COR-L47 (cell line): ENCODE results near the gene ABI3BP.

ENCODE experiments used
- DNase-seq: peaks from one replicate; lab custom pipeline; 2025; lab: John Stamatoyannopoulos, UW

The ABI3BP gene

GRCh38 chr3:100888881-100889280 is 104.3 kb downstream of the ABI3BP start:
- DNase-seq: no peak

GRCh38 chr3:100882571-100882984 is 110.6 kb downstream of the ABI3BP start:
- no peak for DNase-seq

- DNase-seq: no peak
These were observed 112.4 kb downstream of the ABI3BP start for GRCh38 chr3:100880845-100881244.

GRCh38 chr3:100880072-100880471 is 113.1 kb downstream of the ABI3BP start:
- DNase-seq: no peak

GRCh38 chr3:100879195-100879810 is 113.9 kb downstream of the ABI3BP start:
- DNase-seq: no peak

GRCh38 chr3:100877286-100877685 is 115.9 kb downstream of the ABI3BP start:
- no peak for DNase-seq

- DNase-seq: peak; percentile 17
These were observed 118.0 kb downstream of the ABI3BP start for GRCh38 chr3:100875239-100875638.

- no peak for DNase-seq
These were observed 119.6 kb downstream of the ABI3BP start for GRCh38 chr3:100873611-100874010.

- no peak for DNase-seq
These were observed 121.9 kb downstream of the ABI3BP start for GRCh38 chr3:100871306-100871705.

- DNase-seq: no peak
These were observed 123.4 kb downstream of the ABI3BP start for GRCh38 chr3:100869787-100870186.

- no peak for DNase-seq
These were observed 124.3 kb downstream of the ABI3BP start for GRCh38 chr3:100868894-100869293.

GRCh38 chr3:100868096-100868495 is 125.1 kb downstream of the ABI3BP start:
- DNase-seq: no peak

- no peak for DNase-seq
These were observed 127.8 kb downstream of the ABI3BP start for GRCh38 chr3:100865442-100865841.

GRCh38 chr3:100864471-100865250 is 128.6 kb downstream of the ABI3BP start:
- no peak for DNase-seq

GRCh38 chr3:100857863-100858262 is 135.4 kb downstream of the ABI3BP start:
- DNase-seq: no peak

GRCh38 chr3:100856821-100857220 is 136.4 kb downstream of the ABI3BP start:
- DNase-seq: no peak

GRCh38 chr3:100852840-100853239 is 140.4 kb downstream of the ABI3BP start:
- DNase-seq: no peak

- no peak for DNase-seq
These were observed 142.5 kb downstream of the ABI3BP start for GRCh38 chr3:100850701-100851100.

- DNase-seq: no peak
These were observed 143.1 kb downstream of the ABI3BP start for GRCh38 chr3:100850156-100850555.

- no peak for DNase-seq
These were observed 148.9 kb downstream of the ABI3BP start for GRCh38 chr3:100844063-100844936.

GRCh38 chr3:100838157-100838556 is 155.1 kb downstream of the ABI3BP start:
- no peak for DNase-seq

- DNase-seq: no peak
These were observed 156.6 kb downstream of the ABI3BP start for GRCh38 chr3:100836661-100837060.

- no peak for DNase-seq
These were observed 158.9 kb downstream of the ABI3BP start for GRCh38 chr3:100834332-100834731.
